Nephron (organoid): ENCODE data around the gene TOB1.
A peak's percentile ranks its signal among the peaks of the same experiment; 100 is the strongest.

Experiments
- H3K27ac Mint-ChIP-seq, 3 experiments: 2 replicates each; pipeline ENCODE4 v1.8.0; 2020; ENCODE audit warnings: mixed read lengths in 3 of 3, mild to moderate bottlenecking in 2 of 3, moderate library complexity in 1 of 3
- H3K27me3 Mint-ChIP-seq: 2 replicates; pipeline ENCODE4 v1.8.0; 2021; ENCODE audit warnings: low read depth, mild to moderate bottlenecking, moderate library complexity, mixed read lengths
- H3K36me3 Mint-ChIP-seq: 2 replicates; pipeline ENCODE4 v1.8.0; 2020; ENCODE audit warnings: low read depth, mixed read lengths
- H3K4me1 Mint-ChIP-seq: 2 replicates; pipeline ENCODE4 v1.8.0; 2020; ENCODE audit warnings: mixed read lengths
- H3K4me3 Mint-ChIP-seq, 3 experiments: 2 replicates each; pipeline ENCODE4 v1.8.0; 2020; ENCODE audit warnings: mild to moderate bottlenecking in 3 of 3, mixed read lengths in 3 of 3, moderate library complexity in 2 of 3
- H3K9me3 Mint-ChIP-seq: 2 replicates; pipeline ENCODE4 v1.8.0; 2020; ENCODE audit warnings: mixed read lengths
- CTCF ChIP-seq, 3 experiments: fragments of 200-600 bp; sonication (generic); IDR thresholded peaks; one replicate each; pipeline ENCODE4 v1.5.0; 2021; ENCODE audit warnings: antibody characterized with exemption in 3 of 3; ENCODE audit not compliant: unreplicated experiment in 3 of 3

TOB1 gene

GRCh38 chr17:50828508-50829170 is 37.5 kb downstream of the TOB1 start:
- Mint-ChIP-seq H3K27me3 (no peaks in the 10 kb centered on the region), H3K36me3 (no peaks in the 10 kb centered on the region), H3K4me3 (no peak overlapping the region), H3K27ac (peak overlapping the region; percentile 91 to 97 (median 97)), H3K9me3 (peaks cover 4% of the 10 kb centered on the region), H3K4me1 (peaks cover 51% of the 10 kb centered on the region)
- no peak for TF ChIP-seq CTCF (IDR thresholded peaks at IDR 0.05; ENCODE audit: unreplicated experiment in 3 of 3)

GRCh38 chr17:50825188-50825587 is 41.0 kb downstream of the TOB1 start:
- Mint-ChIP-seq H3K4me1 (peaks cover 17% of the 10 kb centered on the region), H3K36me3 (no peaks in the 10 kb centered on the region), H3K27me3 (peaks cover 2% of the 10 kb centered on the region), H3K9me3 (peaks cover 5% of the 10 kb centered on the region), H3K27ac (no peak overlapping the region), H3K4me3 (no peak overlapping the region)
- no peak for TF ChIP-seq CTCF (IDR thresholded peaks at IDR 0.05; ENCODE audit: unreplicated experiment in 3 of 3)

GRCh38 chr17:50824429-50824828 is 41.7 kb downstream of the TOB1 start:
- Mint-ChIP-seq H3K27me3 (peaks cover 4% of the 10 kb centered on the region), H3K4me1 (peaks cover 11% of the 10 kb centered on the region), H3K36me3 (no peaks in the 10 kb centered on the region), H3K9me3 (peaks cover 5% of the 10 kb centered on the region), H3K27ac (no peak overlapping the region), H3K4me3 (no peak overlapping the region)
- no peak for TF ChIP-seq CTCF (IDR thresholded peaks at IDR 0.05; ENCODE audit: unreplicated experiment in 3 of 3)

GRCh38 chr17:50822550-50822949 is 43.6 kb downstream of the TOB1 start:
- Mint-ChIP-seq H3K36me3 (no peaks in the 10 kb centered on the region), H3K9me3 (peaks cover 5% of the 10 kb centered on the region), H3K27ac (no peak overlapping the region), H3K27me3 (peaks cover 4% of the 10 kb centered on the region), H3K4me3 (no peak overlapping the region), H3K4me1 (peaks cover 6% of the 10 kb centered on the region)
- TF ChIP-seq CTCF (IDR thresholded peaks at IDR 0.05; ENCODE audit: unreplicated experiment in 3 of 3) = no peak

GRCh38 chr17:50820651-50821050 is 45.5 kb downstream of the TOB1 start:
- no peaks in the 10 kb centered on the region for H3K36me3 Mint-ChIP-seq
- peaks cover 6% of the 10 kb centered on the region for H3K4me1 Mint-ChIP-seq
- peaks cover 4% of the 10 kb centered on the region for H3K27me3 Mint-ChIP-seq
- no peak overlapping the region for H3K27ac Mint-ChIP-seq
- TF ChIP-seq CTCF (IDR thresholded peaks at IDR 0.05; ENCODE audit: unreplicated experiment in 3 of 3) = no peak
- H3K4me3 Mint-ChIP-seq = no peak overlapping the region
- H3K9me3 Mint-ChIP-seq = peaks cover 3% of the 10 kb centered on the region
